HepG2 (cell line): ENCODE measurements around the gene EXOSC7.

Experiments
- CTCF ChIP-seq: sonication (generic); formaldehyde crosslinking; IDR thresholded peaks from 2 replicates; pipeline ENCODE4 v1.5.0; 2020; ENCODE audit warnings: mild to moderate bottlenecking, missing genetic modification reagents, moderate library complexity
- HCFC1 ChIP-seq: fragments of 150-350 bp; IDR thresholded peaks from 2 replicates; pipeline ENCODE4 v1.6.1; 2014; ENCODE audit warnings: low read depth, low read length
- MYC ChIP-seq: sonication (generic); formaldehyde crosslinking; IDR thresholded peaks from 2 replicates; pipeline ENCODE4 v1.9.0; 2021; ENCODE audit warnings: missing genetic modification reagents, borderline replicate concordance
- REL ChIP-seq: sonication (generic); formaldehyde crosslinking; conservative IDR thresholded peaks from 2 replicates; pipeline ENCODE4 v1.8.0; 2022; ENCODE audit warnings: mild to moderate bottlenecking, missing genetic modification reagents, moderate library complexity
- ZNF589 ChIP-seq: sonication (generic); formaldehyde crosslinking; conservative IDR thresholded peaks from 2 replicates; pipeline ENCODE4 v1.8.0; 2022; ENCODE audit warnings: mild to moderate bottlenecking, moderate library complexity, missing genetic modification reagents

DNA sequence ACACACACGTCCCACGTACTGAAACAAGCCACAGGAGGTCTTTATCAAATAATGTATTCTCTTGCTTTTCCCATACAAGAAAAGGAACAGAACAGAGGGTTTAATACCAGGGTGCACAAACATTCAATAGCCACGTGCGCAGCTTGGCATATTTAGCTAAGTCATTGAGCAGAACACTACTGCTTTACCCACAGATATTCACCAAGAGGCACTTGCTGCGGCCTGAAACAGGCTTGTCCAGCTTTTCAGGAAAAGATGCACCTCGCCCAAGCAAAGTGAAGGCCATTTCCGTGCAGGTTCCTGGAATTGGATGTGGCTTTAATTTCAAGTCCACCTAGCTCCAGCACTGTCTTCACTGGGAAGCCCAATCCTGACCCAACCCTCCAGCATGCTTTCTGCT, 17.7 kb upstream of the EXOSC7 start:
- TF ChIP-seq HCFC1 (no peak), ZNF589 (CRISPR knock-in tag) (no peak), CTCF (no peak), MYC (CRISPR knock-in tag) (no peak), REL (CRISPR knock-in tag) (no peak)
